Measurements from ENCODE around the gene LPCAT2.

Gene LPCAT2

GRCh38 chr16:55488306-55488705 is 20.6 kb upstream of the LPCAT2 start:
- H3K4me3 ChIP-seq (ENCODE audit: low read depth, low read length) = no peak overlapping the region
- no peak for TF ChIP-seq CTCF (IDR thresholded peaks at IDR 0.05; ENCODE audit: low read depth, low read length)
- TF ChIP-seq POLR2A (IDR thresholded peaks at IDR 0.05; ENCODE audit: extremely low read depth, insufficient read length) = no peak
- TF ChIP-seq, protein P1, sequence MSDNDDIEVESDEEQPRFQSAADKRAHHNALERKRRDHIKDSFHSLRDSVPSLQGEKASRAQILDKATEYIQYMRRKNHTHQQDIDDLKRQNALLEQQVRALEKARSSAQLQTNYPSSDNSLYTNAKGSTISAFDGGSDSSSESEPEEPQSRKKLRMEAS (IDR thresholded peaks at IDR 0.05; ENCODE audit: low read depth, low read length) = no peak
- no peak for TF ChIP-seq MYC (IDR thresholded peaks at IDR 0.05; ENCODE audit: low read depth, low read length)
- no peak for DNase-seq (ENCODE audit: low read depth)

DNA sequence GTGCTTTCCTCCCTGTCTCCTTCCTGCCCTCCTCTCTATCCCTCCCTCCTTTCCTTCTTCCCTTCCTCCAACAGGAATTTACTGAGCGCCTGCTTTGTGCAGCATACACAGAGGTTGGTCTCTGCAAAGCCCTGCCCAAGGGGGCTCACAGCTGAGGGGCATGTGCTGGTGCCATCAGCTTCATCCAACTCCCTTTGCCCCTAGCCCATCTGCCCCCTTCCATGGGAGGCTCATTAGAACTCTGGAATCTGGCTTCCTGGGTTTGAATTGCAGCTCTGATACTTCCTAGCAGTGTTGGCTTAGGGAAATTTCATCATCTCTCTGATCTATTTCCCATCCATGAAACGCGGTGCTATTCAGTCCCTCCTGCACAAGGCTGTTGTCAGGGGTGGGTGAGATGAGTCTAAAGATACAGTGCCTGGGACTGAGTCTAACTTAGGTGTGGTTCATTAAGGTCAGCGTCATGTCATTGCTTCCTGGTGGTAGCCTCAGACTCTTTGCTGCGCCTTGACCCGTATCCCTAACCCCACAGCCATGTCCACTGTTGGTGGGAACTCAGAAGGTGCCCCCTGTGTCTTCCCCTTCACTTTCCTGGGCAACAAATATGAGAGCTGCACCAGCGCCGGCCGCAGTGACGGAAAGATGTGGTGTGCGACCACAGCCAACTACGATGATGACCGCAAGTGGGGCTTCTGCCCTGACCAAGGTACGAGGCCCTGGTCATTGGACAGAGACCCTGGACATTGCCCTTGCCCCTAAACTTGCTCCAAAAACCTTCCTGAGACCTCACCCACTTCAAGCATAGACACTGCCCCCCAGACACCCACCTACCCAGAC is 19.5 kb upstream of the LPCAT2 start:
- H3K4me3 ChIP-seq (ENCODE audit: low read depth, low read length) = no peak overlapping the region
- DNase-seq (ENCODE audit: low read depth) = no peak
- TF ChIP-seq CTCF (IDR thresholded peaks at IDR 0.05; ENCODE audit: low read depth, low read length) = no peak
- TF ChIP-seq, protein P1 (IDR thresholded peaks at IDR 0.05; ENCODE audit: low read depth, low read length) = no peak
- TF ChIP-seq MYC (IDR thresholded peaks at IDR 0.05; ENCODE audit: low read depth, low read length) = no peak
- no peak for TF ChIP-seq POLR2A (IDR thresholded peaks at IDR 0.05; ENCODE audit: extremely low read depth, insufficient read length)

GRCh38 chr16:55489956-55490265 is 19.0 kb upstream of the LPCAT2 start:
- no peak overlapping the region for H3K4me3 ChIP-seq (ENCODE audit: low read depth, low read length)
- TF ChIP-seq, protein P1 (IDR thresholded peaks at IDR 0.05; ENCODE audit: low read depth, low read length) = no peak
- TF ChIP-seq POLR2A (IDR thresholded peaks at IDR 0.05; ENCODE audit: extremely low read depth, insufficient read length) (no peak), CTCF (IDR thresholded peaks at IDR 0.05; ENCODE audit: low read depth, low read length) (no peak), MYC (IDR thresholded peaks at IDR 0.05; ENCODE audit: low read depth, low read length) (no peak)
- DNase-seq (ENCODE audit: low read depth) = no peak

DNA sequence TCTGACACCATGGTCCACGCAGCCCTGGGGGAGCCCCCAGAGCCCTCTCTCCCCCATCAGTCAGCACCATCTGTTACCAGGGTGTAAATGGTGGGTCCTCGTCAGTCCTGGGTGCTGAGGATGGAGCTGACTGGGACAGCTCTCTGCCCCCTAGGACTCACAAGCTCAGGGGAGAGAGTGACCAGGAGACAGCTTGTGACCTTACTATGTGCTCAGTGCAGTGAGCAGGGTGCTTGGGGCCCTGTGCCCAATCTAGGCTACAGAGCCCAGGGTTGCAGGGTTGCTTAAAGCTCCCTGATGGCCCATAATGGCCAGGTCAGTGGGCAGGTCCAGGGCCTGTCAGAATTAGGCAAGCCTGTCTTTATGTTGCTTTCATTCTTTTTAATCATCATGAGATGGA is 18.6 kb upstream of the LPCAT2 start:
- no peak for DNase-seq (ENCODE audit: low read depth)
- no peak for TF ChIP-seq MYC (IDR thresholded peaks at IDR 0.05; ENCODE audit: low read depth, low read length)
- no peak for TF ChIP-seq CTCF (IDR thresholded peaks at IDR 0.05; ENCODE audit: low read depth, low read length)
- no peak for TF ChIP-seq POLR2A (IDR thresholded peaks at IDR 0.05; ENCODE audit: extremely low read depth, insufficient read length)
- TF ChIP-seq, protein P1 (IDR thresholded peaks at IDR 0.05; ENCODE audit: low read depth, low read length) = no peak
- H3K4me3 ChIP-seq (ENCODE audit: low read depth, low read length) = no peak overlapping the region

- TF ChIP-seq, protein P1 (IDR thresholded peaks at IDR 0.05; ENCODE audit: low read depth, low read length) = no peak
- TF ChIP-seq CTCF (IDR thresholded peaks at IDR 0.05; ENCODE audit: low read depth, low read length) (no peak), POLR2A (IDR thresholded peaks at IDR 0.05; ENCODE audit: extremely low read depth, insufficient read length) (no peak), MYC (IDR thresholded peaks at IDR 0.05; ENCODE audit: low read depth, low read length) (no peak)
- H3K4me3 ChIP-seq (ENCODE audit: low read depth, low read length) = no peak overlapping the region
- no peak for DNase-seq (ENCODE audit: low read depth)
Measured at GRCh38 chr16:55491691-55492090, 17.2 kb upstream of the LPCAT2 start.

All from NB4 (cell line).